ENCODE results near the gene RDH5.
A peak's percentile ranks its signal among the peaks of the same experiment; 100 is the strongest.

RDH5 gene

GRCh38 chr12:55728186-55728938 lies 8.2 kb downstream of the RDH5 start:
- DNase-seq (ENCODE audit: low read depth): no peak

- peak; percentile 78 for DNase-seq (ENCODE audit: low read depth)
Measured at GRCh38 chr12:55728939-55729818, 9.0 kb downstream of the RDH5 start, which contains the start of gene CD63. CD63 (minus strand) TSS chr12:55729009; CDS start chr12:55728341, 668 bp downstream.

GRCh38 chr12:55729819-55730818 lies 9.9 kb downstream of the RDH5 start:
- DNase-seq (ENCODE audit: low read depth): no peak

GRCh38 chr12:55732288-55732687 lies 12.1 kb downstream of the RDH5 start:
- no peak for DNase-seq (ENCODE audit: low read depth)

- DNase-seq (ENCODE audit: low read depth): no peak
Measured at GRCh38 chr12:55733021-55733555, 12.9 kb downstream of the RDH5 start.

GRCh38 chr12:55733858-55734257 lies 13.7 kb downstream of the RDH5 start:
- no peak for DNase-seq (ENCODE audit: low read depth)

- no peak for DNase-seq (ENCODE audit: low read depth)
Measured at GRCh38 chr12:55734595-55734994, 14.4 kb downstream of the RDH5 start.

GRCh38 chr12:55736076-55736475 lies 15.9 kb downstream of the RDH5 start:
- DNase-seq (ENCODE audit: low read depth): no peak

- DNase-seq (ENCODE audit: low read depth): no peak
Measured at GRCh38 chr12:55736780-55737580, 16.8 kb downstream of the RDH5 start.

- DNase-seq (ENCODE audit: low read depth): no peak
Measured at GRCh38 chr12:55737581-55738122, 17.5 kb downstream of the RDH5 start.

- DNase-seq (ENCODE audit: low read depth): no peak
Measured at GRCh38 chr12:55738123-55739024, 18.2 kb downstream of the RDH5 start.

GRCh38 chr12:55739025-55739378 lies 18.8 kb downstream of the RDH5 start:
- no peak for DNase-seq (ENCODE audit: low read depth)

- DNase-seq (ENCODE audit: low read depth): no peak
Measured at GRCh38 chr12:55741931-55742680, 21.9 kb downstream of the RDH5 start.

- no peak for DNase-seq (ENCODE audit: low read depth)
Measured at GRCh38 chr12:55742719-55743405, 22.7 kb downstream of the RDH5 start, which contains the start of gene GDF11. GDF11 (plus strand) TSS chr12:55743122; CDS start chr12:55743317, 195 bp downstream.

- no peak for DNase-seq (ENCODE audit: low read depth)
Measured at GRCh38 chr12:55743406-55744339, 23.5 kb downstream of the RDH5 start.

- no peak for DNase-seq (ENCODE audit: low read depth)
Measured at GRCh38 chr12:55744340-55745030, 24.3 kb downstream of the RDH5 start.
